Memory B cell (primary cell): Measurements from ENCODE around the gene RAPGEF3.

ENCODE experiments used
- ATAC-seq: fragments of 150-1000 bp; cut with Tn5 transposase; 2 replicates; pipeline ENCODE4 v1.10.0; 2021; ENCODE audit warnings: low read depth, mild to moderate bottlenecking, moderate library complexity
- DNase-seq, 2 donors: peaks; one replicate each; pipeline ENCODE4 v3.0.0; 2022; ENCODE audit warnings: low spot score in 2 of 2
- H3K27ac Mint-ChIP-seq: one replicate; pipeline ENCODE4 v1.8.0; 2022; ENCODE audit warnings: mild to moderate bottlenecking, moderate library complexity, mixed read lengths
- H3K27me3 Mint-ChIP-seq: one replicate; pipeline ENCODE4 v1.8.0; 2022; ENCODE audit warnings: mixed read lengths
- H3K36me3 Mint-ChIP-seq: one replicate; pipeline ENCODE4 v1.8.0; 2022; ENCODE audit warnings: mild to moderate bottlenecking, mixed read lengths
- H3K4me1 Mint-ChIP-seq: one replicate; pipeline ENCODE4 v1.8.0; 2022; ENCODE audit warnings: mixed read lengths
- H3K4me3 Mint-ChIP-seq: one replicate; pipeline ENCODE4 v1.8.0; 2022; ENCODE audit warnings: mild to moderate bottlenecking, moderate library complexity, mixed read lengths
- H3K9me3 Mint-ChIP-seq: one replicate; pipeline ENCODE4 v1.8.0; 2022; ENCODE audit warnings: mixed read lengths

Gene RAPGEF3

GRCh38 chr12:47795814-47796411, 37.2 kb upstream of the RAPGEF3 start:
- Mint-ChIP-seq H3K27me3 (no peaks in the 10 kb centered on the region), H3K4me3 (no peak overlapping the region), H3K27ac (peak overlapping the region; percentile 20), H3K9me3 (no peaks in the 10 kb centered on the region), H3K4me1 (peaks cover 8% of the 10 kb centered on the region), H3K36me3 (peaks cover 17% of the 10 kb centered on the region)
- DNase-seq, result no peak
- no peak for ATAC-seq

- no peak for ATAC-seq
- Mint-ChIP-seq H3K36me3 (peaks cover 21% of the 10 kb centered on the region), H3K4me3 (no peak overlapping the region), H3K27ac (peak overlapping the region; percentile 20), H3K9me3 (no peaks in the 10 kb centered on the region), H3K27me3 (no peaks in the 10 kb centered on the region), H3K4me1 (peaks cover 6% of the 10 kb centered on the region)
- DNase-seq, result no peak
These were observed 36.6 kb upstream of the RAPGEF3 start for GRCh38 chr12:47795121-47795813.

DNA sequence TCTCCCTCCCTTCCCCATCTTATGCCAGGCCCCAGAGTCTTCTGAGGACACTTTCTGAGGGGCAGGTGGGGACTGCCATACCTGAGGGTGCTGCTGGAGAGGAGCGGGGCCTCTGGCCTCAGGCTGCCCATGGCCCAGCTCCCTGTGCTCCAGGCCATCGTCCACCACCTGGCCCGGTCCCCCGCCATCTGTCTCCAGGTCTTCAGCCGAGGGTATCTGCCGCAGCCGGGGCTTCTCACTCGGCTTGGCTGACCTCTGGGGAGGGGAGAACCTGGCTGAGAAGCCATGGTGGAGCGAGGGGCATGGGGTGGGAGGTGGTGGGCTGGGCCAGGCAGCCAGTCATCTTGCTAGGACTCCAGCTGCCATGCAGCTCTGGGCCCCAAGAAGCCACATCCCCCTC, 36.0 kb upstream of the RAPGEF3 start:
- DNase-seq, result no peak
- Mint-ChIP-seq H3K36me3 (peaks cover 23% of the 10 kb centered on the region), H3K4me3 (no peak overlapping the region), H3K4me1 (peaks cover 6% of the 10 kb centered on the region), H3K27ac (no peak overlapping the region), H3K27me3 (no peaks in the 10 kb centered on the region), H3K9me3 (no peaks in the 10 kb centered on the region)
- no peak for ATAC-seq

- Mint-ChIP-seq H3K4me1 (peaks cover 4% of the 10 kb centered on the region), H3K27ac (no peak overlapping the region), H3K4me3 (no peak overlapping the region), H3K27me3 (no peaks in the 10 kb centered on the region), H3K9me3 (no peaks in the 10 kb centered on the region), H3K36me3 (peaks cover 27% of the 10 kb centered on the region)
- DNase-seq (no peak), ATAC-seq (no peak)
These were observed 34.5 kb upstream of the RAPGEF3 start for GRCh38 chr12:47793015-47793681.

DNA sequence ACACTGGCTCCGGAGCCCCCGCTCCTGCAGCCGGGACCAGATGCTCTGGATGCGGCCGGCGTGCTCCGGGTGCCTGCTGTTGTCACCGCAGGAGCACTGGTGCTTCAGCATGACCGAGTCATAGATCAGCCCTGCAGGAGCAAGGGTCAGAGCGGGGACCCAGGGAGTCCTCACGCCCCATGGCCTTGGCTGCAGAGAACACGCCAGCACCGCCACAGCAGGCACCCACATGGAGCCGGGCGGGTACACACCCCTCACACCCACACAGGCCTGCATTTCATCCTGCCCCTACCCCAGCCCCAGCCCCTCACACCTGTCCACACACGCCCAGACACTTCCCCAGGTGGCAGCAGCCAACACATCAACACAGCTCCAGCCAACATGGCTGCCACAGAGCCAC, 33.2 kb upstream of the RAPGEF3 start:
- ATAC-seq (no peak), DNase-seq (no peak)
- Mint-ChIP-seq H3K4me1 (no peaks in the 10 kb centered on the region), H3K4me3 (no peak overlapping the region), H3K36me3 (peaks cover 35% of the 10 kb centered on the region), H3K9me3 (no peaks in the 10 kb centered on the region), H3K27me3 (no peaks in the 10 kb centered on the region), H3K27ac (peak overlapping the region; percentile 66)

DNA sequence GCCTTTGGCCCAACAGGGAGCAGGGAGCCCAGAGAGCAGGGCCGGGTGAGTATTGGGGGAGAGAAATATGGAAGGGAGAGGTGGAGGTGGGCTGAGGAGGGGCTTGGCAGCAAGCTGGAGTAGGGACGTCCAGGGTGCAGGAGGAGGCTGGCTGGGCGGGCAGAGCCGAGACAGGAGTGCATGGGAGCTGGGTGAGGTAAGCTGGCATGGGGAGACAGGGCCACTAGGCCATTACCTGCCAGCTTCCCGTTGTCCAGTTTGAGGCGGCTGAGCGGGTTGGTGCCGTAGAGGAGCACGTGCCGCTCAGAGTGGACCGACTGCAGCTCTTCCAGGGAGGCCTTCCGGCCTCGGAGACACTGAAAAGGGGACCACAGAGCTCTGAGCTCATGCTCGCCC, 32.7 kb upstream of the RAPGEF3 start:
- Mint-ChIP-seq H3K4me1 (no peaks in the 10 kb centered on the region), H3K36me3 (peaks cover 40% of the 10 kb centered on the region), H3K4me3 (no peak overlapping the region), H3K27ac (no peak overlapping the region), H3K9me3 (no peaks in the 10 kb centered on the region), H3K27me3 (no peaks in the 10 kb centered on the region)
- ATAC-seq (no peak), DNase-seq (no peak)

DNA sequence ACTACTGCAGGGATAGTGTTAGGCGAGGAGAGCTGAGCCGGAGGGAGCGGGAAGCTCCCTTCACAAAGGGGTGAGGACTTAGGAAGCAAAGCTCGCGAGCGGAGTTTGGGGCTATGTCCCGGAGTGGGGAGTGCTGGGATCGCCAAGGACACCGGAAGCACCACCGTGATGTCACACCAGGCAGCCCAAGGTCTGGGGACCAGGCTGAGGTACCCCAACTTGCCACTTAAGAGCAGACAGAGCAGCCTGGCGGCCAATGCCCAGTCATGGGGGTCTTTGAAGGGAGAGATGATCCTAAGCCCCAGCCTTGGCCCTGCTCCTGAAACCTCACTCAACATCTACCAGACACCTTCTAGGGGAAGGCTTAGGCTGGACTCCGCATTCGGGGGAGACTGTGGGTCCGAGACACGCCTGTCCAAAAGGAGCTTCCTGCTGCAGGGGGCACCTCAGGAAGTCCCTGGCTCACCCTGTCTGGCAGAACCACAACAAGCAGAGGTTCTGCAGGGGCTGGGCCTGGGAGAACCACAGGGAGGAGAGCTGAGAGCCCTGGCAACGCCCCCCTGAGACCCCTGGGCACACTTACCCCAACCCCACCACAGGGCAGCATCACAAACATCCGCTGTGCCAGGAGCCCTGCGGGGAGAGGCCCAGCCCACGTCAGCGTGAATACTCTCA, 32.1 kb upstream of the RAPGEF3 start:
- ATAC-seq (no peak), DNase-seq (no peak)
- H3K9me3 Mint-ChIP-seq, result no peaks in the 10 kb centered on the region
- peaks cover 42% of the 10 kb centered on the region for H3K36me3 Mint-ChIP-seq
- H3K4me1 Mint-ChIP-seq, result no peaks in the 10 kb centered on the region
- peak overlapping the region; percentile 50 for H3K27ac Mint-ChIP-seq
- no peak overlapping the region for H3K4me3 Mint-ChIP-seq
- H3K27me3 Mint-ChIP-seq, result no peaks in the 10 kb centered on the region

DNA sequence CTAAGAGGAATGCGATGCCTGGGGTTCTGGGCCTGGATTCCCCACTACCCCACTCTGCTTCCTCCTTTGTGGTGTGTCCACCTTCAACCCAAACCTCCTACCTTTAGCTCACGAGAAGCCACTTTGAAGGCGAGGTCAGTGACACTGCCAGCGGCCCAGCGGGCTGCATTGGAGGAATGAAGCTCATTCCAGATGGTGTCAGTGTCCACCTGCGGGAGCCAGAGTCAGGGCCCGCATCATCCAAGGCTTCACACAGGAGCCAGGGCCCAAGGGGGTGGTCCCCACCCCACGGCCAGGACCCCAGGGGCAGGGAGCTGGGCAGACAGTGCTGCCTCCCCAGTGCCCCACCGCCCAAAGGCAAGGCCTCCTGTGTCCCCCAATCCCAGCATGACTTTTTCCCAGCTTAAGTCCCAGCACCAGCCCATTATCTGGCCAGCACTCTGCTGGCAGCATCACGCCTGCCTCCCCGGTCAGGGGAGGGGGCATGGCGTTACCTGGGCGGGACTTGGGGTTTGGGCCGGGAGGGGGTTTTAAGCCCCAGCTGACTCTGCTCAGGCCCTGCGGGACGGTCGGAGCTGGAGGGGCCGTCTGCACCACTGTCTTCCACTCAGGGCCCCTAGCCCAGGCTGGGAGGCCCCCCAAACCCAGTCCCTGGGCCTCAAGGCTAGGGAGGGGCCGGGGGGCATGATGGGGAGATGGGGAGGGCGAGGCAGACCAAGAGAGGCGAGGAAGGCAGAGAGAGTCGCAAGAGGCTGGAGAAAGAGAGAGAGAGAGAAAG, 31.2 kb upstream of the RAPGEF3 start:
- Mint-ChIP-seq H3K4me1 (no peaks in the 10 kb centered on the region), H3K4me3 (no peak overlapping the region), H3K27ac (peak overlapping the region; percentile 50), H3K36me3 (peaks cover 43% of the 10 kb centered on the region), H3K27me3 (no peaks in the 10 kb centered on the region), H3K9me3 (no peaks in the 10 kb centered on the region)
- DNase-seq (no peak), ATAC-seq (no peak)

DNA sequence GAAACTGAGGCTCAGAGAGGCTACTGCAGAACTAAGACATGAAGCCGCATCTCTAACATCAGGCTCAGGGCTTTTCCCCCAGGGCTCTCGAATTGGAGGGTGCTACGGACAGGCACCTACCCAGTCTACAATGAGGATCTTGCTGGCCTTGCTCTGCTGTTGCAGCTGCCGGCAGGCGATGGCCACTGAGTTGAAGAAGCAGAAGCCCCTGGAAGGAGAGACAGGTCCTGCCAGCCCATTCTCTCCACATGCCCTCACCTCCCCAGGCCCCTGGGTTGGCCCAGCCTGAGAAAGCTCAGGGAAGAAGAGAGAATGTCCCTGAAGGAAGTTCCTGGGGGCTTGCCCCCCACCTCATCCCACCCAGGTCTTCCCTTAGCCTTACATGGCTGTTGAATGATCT, 30.5 kb upstream of the RAPGEF3 start:
- Mint-ChIP-seq H3K4me1 (no peaks in the 10 kb centered on the region), H3K9me3 (no peaks in the 10 kb centered on the region), H3K27ac (no peak overlapping the region), H3K27me3 (no peaks in the 10 kb centered on the region), H3K36me3 (peaks cover 43% of the 10 kb centered on the region), H3K4me3 (no peak overlapping the region)
- ATAC-seq (no peak), DNase-seq (no peak)

- Mint-ChIP-seq H3K27me3 (no peaks in the 10 kb centered on the region), H3K9me3 (no peaks in the 10 kb centered on the region), H3K36me3 (peaks cover 41% of the 10 kb centered on the region), H3K4me1 (peaks cover 1% of the 10 kb centered on the region), H3K27ac (peak overlapping the region; percentile 62), H3K4me3 (no peak overlapping the region)
- DNase-seq (no peak), ATAC-seq (no peak)
These were observed 29.1 kb upstream of the RAPGEF3 start for GRCh38 chr12:47787596-47788319.

GRCh38 chr12:47786662-47787280, 28.1 kb upstream of the RAPGEF3 start:
- Mint-ChIP-seq H3K9me3 (no peaks in the 10 kb centered on the region), H3K4me3 (no peak overlapping the region), H3K4me1 (peaks cover 3% of the 10 kb centered on the region), H3K36me3 (peaks cover 41% of the 10 kb centered on the region), H3K27ac (peak overlapping the region; percentile 22), H3K27me3 (no peaks in the 10 kb centered on the region)
- ATAC-seq, result no peak
- DNase-seq, result no peak

DNA sequence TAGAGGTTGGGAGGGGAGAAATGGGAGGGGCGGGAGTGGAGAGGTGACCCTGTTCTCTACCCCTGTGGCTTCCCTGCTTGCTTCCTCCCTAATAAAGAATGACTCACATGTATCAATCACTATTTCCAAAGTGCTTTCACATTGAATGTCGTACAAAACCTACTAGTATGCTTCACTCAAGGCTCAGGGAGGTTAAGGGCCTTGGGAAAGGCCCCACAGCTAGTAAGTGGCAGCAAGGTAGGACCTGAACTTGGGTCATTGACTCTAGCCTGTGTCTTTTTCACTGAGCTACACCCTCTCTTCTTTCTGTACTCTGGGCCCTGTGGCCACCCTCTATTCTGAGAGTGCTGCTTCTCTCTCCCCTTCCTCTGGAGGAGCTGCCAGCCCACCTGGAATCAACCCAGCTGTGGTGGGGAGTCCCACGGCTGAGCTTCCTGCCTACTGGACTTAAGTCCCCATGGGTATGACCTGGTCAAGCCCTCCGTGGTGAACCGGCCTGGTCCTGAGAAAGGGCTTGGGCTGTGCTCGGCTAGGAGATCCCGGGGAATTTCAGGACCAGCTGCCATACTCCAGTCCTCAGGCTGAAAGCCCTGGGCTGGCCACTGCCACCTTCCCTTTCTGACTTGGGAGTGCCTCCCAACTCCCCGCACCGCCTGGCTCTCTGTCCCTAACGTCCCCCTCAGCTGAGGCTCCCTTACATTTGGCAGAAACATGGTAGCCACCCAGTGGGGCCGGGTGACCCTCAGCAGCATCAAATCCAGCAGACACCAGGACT, 27.4 kb upstream of the RAPGEF3 start:
- Mint-ChIP-seq H3K36me3 (peaks cover 40% of the 10 kb centered on the region), H3K27ac (no peak overlapping the region), H3K27me3 (no peaks in the 10 kb centered on the region), H3K9me3 (no peaks in the 10 kb centered on the region), H3K4me1 (peaks cover 3% of the 10 kb centered on the region), H3K4me3 (no peak overlapping the region)
- ATAC-seq (no peak), DNase-seq (no peak)
